NCI-H1048 (cell line): ENCODE measurements around the gene RIPK4.
"Not testable (repeated sequence)": the region's sequence is repeated elsewhere in the genome, so short reads cannot be mapped to it uniquely, and the experiment has no call there.

Experiments
- DNase-seq: peaks from one replicate; lab custom pipeline; 2025; lab: John Stamatoyannopoulos, UW

Gene RIPK4

GRCh38 chr21:41714299-41714865 lies 52.5 kb downstream of the RIPK4 start:
- DNase-seq: not testable (repeated sequence)

GRCh38 chr21:41713495-41714281 lies 53.2 kb downstream of the RIPK4 start:
- DNase-seq: no peak

GRCh38 chr21:41712730-41713129 lies 54.1 kb downstream of the RIPK4 start:
- no peak for DNase-seq

- DNase-seq: no peak
Measured at GRCh38 chr21:41712201-41712600, 54.7 kb downstream of the RIPK4 start.

GRCh38 chr21:41711416-41712007 lies 55.3 kb downstream of the RIPK4 start:
- DNase-seq: no peak

GRCh38 chr21:41710823-41711160 lies 56.1 kb downstream of the RIPK4 start:
- no peak for DNase-seq

- DNase-seq: no peak
Measured at GRCh38 chr21:41709965-41710822, 56.7 kb downstream of the RIPK4 start.

- no peak for DNase-seq
Measured at GRCh38 chr21:41709166-41709565, 57.7 kb downstream of the RIPK4 start.

- DNase-seq: no peak
Measured at GRCh38 chr21:41707960-41708330, 58.9 kb downstream of the RIPK4 start.

GRCh38 chr21:41707231-41707959 lies 59.5 kb downstream of the RIPK4 start:
- DNase-seq: no peak

- no peak for DNase-seq
Measured at GRCh38 chr21:41706678-41707077, 60.2 kb downstream of the RIPK4 start.

GRCh38 chr21:41706263-41706639 lies 60.6 kb downstream of the RIPK4 start:
- no peak for DNase-seq

GRCh38 chr21:41705546-41706262 lies 61.1 kb downstream of the RIPK4 start:
- no peak for DNase-seq

GRCh38 chr21:41703857-41704501 lies 62.9 kb downstream of the RIPK4 start:
- DNase-seq: no peak

GRCh38 chr21:41701749-41702148 lies 65.1 kb downstream of the RIPK4 start:
- no peak for DNase-seq

- DNase-seq: no peak
Measured at GRCh38 chr21:41699311-41699710, 67.5 kb downstream of the RIPK4 start.

- no peak for DNase-seq
Measured at GRCh38 chr21:41698071-41698470, 68.8 kb downstream of the RIPK4 start.

GRCh38 chr21:41695513-41695912 lies 71.3 kb downstream of the RIPK4 start:
- DNase-seq: no peak

GRCh38 chr21:41694042-41694441 lies 72.8 kb downstream of the RIPK4 start:
- DNase-seq: not testable (repeated sequence)

- no peak for DNase-seq
Measured at GRCh38 chr21:41692185-41692565, 74.7 kb downstream of the RIPK4 start.
